ENCODE measurements around the gene SLC4A2.
"Not testable (repeated sequence)": the region's sequence is repeated elsewhere in the genome, so short reads cannot be mapped to it uniquely, and the experiment has no call there.

The SLC4A2 gene

DNA sequence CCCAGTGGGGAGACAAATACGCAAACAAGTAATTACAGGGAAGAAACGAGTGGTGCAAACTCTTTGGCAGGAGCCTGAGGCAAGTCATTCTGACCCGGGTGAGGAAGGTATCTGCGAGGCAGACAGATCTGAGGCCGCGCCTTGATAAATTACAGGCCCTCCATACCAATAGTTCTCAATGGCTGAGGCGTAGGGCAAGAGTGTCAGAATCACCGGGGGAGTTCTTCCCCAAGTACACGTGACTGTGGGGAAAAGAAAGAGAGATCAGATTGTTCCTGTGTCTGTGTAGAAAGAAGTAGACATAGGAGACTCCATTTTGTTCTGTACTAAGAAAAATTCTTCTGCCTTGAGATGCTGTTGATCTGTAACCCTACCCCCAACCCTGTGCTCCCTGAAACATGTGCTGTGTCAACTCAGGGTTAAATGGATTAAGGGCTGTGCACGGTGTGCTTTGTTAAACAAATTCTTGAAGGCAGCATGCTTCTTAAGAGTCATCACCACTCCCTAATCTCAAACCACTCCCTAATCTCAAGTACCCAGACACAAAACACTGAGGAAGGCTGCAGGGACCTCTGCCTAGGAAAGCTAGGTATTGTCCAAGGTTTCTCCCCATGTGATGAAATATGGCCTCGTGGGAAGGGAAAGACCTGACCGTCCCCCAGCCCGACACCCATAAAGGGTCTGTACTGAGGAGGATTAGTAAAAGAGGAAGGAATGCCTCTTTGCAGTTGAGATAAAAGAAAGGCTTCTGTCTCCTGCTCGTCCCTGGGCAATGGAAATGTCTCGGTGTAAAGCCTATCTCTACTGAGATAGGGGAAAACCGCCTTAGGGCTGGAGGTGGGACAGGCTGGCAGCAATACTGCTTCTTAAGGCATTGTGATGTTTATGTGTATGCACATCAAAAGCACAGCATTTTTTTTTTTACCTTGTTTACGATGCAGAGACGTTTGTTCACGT lies 32.3 kb upstream of the SLC4A2 start:
- DNase-seq, result not testable (repeated sequence)

GRCh38 chr7:151027728-151028130 lies 31.7 kb upstream of the SLC4A2 start:
- not testable (repeated sequence) for DNase-seq

DNA sequence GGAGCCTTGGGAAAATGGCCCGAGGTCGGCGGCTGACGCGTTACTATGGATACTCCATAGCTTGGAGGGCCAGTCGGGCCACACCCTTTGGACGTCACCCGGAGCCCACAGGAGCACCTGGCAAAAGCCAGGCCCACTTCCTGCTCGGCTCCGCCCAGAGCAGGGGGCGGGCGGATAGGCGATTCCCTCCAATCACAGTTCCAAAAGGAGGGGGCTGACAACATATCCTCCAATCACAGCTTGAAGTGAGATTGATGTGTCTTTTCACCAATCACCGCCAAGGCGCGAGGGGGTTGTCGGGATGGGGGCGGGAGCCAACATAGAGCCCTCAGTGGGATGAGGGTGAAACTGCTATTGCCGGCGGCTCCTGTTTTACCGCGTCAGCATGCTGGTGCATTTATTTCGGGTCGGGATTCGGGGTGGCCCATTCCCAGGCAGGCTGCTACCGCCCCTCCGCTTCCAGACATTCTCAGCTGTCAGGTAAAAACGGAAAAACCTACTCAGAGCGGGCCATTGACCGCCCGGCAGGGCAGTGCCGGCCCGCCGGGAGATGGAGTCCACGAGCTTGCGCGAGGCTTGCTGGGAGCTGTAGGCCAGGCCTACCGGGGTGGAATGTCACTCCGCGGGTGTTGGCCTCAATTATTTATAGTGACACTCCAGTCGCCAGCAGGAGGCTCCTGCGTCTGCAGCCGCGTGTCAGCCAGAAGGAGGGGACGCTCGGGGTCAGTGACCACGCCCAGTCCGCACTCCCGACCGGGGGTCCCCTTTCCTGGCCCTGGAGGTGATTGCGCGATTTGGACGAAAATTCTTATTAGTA lies 31.1 kb upstream of the SLC4A2 start, which contains the start of gene ABCB8:
Gene ABCB8 (plus strand): TSS at position 320 of the 817 bp plus-strand sequence. CDS start 66 bp downstream, at position 386.
- DNase-seq, result peak; percentile 97

- DNase-seq, result no peak
These were observed 30.4 kb upstream of the SLC4A2 start for GRCh38 chr7:151028948-151029501.

- no peak for DNase-seq
These were observed 28.4 kb upstream of the SLC4A2 start for GRCh38 chr7:151031011-151031410.

- DNase-seq, result no peak
These were observed 26.2 kb upstream of the SLC4A2 start for GRCh38 chr7:151032936-151033863.

- no peak for DNase-seq
These were observed 25.5 kb upstream of the SLC4A2 start for GRCh38 chr7:151033864-151034249.

DNA sequence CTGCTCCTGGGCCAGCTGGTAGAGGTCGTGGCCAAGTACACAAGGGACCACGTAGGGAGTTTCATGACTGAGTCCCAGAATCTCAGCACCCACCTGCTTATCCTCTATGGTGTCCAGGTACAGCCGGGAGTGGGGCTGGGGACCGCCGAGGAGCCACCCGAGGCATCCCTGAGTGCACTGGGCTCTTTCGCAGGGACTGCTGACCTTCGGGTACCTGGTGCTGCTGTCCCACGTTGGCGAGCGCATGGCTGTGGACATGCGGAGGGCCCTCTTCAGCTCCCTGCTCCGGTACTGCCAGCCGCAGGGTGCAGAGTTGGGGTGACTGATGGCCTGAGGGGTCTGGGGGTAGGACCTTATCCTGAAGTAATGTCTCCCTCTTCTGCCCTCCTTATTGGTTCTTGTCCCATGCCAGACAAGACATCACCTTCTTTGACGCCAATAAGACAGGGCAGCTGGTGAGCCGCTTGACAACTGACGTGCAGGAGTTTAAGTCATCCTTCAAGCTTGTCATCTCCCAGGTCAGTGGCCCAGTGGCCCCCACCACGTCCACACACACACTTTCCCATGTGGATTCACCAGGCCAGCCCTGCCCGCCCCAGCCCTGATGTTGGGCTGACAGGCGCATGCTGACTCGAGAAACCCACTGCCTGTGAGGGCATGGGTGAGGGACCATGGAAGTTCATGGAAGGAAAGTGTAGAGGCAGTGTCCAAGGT lies 24.9 kb upstream of the SLC4A2 start:
- DNase-seq, result no peak

DNA sequence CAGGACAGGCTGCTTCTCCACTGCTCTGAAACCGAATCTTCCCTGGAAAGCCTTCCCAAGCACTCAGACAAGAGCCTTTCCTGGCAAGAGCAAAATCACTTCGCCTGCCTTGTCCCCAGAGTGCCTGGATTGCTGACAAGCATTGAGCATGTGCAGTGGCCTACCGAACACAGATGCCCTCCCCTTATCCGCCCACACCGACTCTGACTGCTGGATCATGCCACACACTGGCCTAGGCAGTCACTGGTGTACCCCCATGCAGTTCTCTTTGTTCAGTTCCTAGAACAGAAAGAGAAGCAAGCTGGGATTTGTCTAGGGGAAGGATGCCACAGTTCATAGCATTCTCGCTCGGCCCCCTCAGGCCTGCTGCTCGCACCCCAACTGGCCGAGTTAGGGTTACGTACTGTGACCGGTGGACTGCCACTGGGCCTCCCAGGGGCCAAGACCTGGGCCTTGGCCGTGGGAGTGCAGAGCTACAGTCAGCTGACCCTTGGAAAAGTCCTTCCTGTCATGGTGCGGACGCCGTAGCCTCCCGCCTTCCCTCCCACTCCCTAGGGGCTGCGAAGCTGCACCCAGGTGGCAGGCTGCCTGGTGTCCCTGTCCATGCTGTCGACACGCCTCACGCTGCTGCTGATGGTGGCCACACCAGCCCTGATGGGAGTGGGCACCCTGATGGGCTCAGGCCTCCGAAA lies 24.2 kb upstream of the SLC4A2 start:
- DNase-seq, result no peak

DNA sequence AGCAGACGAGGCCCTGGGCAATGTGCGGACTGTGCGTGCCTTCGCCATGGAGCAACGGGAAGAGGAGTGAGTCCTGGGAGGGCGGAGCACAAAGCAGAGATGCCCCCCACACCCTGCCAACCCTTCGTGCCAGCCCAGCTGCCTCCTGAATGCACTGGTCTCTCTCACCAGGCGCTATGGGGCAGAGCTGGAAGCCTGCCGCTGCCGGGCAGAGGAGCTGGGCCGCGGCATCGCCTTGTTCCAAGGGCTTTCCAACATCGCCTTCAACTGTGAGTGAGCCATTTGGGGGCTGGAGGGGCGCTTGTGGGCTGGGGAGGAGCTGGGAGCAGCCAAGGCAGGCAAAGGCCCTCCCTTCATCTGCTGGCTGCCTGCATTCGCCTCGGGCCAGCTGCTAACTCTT lies 23.5 kb upstream of the SLC4A2 start:
- DNase-seq, result no peak

DNA sequence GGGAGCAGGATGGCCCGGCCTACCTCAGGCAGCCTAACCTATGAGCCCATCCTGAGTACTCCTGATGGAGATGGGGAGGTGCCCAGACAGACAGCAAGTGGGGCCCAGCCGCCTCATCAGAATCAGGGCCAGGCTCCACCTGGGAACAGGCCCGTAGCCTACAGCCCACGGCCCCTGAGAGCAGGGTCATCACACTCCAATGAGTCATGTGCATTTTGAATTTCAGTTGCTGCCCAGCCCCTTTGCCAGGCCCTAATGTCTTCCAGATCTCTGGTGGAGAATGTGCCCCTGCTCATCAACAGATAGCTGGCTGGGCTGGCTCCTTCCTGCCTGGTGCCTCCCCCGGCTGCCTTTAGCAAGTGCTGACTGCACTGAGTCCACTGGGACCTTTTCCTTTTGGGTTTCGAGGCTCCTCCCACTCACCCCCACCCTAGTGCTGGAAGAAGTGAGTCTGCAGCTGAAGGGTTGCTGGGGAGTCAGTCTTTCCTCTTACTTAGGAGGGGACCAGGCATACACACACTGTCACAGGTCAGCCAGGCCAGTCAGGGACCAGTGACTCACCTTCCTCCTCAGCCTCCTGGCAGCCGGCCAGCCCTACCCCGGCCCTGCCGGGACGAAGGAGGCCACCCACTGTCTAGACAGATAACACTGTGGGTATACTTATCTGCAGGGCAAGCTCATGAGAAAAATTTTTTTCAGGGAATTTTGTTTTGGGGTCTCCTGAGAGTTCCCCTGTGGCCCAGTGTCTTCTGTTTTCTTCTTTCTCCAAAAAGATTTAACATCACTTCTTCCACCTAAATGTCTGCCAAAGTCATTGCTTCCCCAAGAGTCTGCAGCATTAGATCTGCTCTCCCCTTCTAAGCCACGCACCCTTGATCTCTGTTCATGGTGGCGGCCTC lies 20.2 kb upstream of the SLC4A2 start:
- peak; percentile 84 for DNase-seq

DNA sequence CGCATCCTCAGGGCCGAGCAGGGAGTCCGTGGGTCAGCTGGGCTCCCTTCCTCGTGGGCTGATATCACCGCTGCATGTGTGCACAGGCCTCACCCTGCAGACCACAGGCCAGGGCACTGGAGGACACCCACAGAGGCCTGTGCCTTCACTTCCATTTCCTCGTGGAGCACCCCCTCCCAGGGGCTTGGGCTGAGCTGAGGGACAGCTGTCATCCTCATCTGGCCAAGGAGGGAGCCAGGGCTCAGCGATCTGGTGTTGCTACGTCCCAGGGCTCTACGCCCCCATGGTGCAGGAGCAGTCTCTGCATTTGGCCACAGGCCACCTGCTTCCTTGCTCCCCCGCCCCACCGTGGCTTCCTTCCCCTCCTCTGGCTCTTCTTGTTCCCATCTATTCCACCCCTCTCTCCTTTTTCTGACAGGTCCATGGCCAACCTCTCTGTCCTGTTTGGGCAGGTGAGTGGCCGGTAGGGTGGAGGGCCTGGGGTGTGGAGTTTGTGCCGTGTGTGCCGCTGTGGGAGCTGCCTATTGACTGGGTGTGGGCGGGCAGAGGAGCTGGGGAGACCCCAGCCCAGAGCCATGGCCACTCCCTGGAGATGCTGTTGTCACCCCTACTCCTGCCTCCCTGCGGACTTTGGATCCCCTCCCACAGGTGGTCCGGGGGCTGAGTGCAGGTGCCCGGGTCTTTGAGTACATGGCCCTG lies 19.4 kb upstream of the SLC4A2 start:
- no peak for DNase-seq

GRCh38 chr7:151040616-151041375 lies 18.6 kb upstream of the SLC4A2 start:
- DNase-seq, result no peak

GRCh38 chr7:151043449-151043848 lies 15.9 kb upstream of the SLC4A2 start:
- not testable (repeated sequence) for DNase-seq

DNA sequence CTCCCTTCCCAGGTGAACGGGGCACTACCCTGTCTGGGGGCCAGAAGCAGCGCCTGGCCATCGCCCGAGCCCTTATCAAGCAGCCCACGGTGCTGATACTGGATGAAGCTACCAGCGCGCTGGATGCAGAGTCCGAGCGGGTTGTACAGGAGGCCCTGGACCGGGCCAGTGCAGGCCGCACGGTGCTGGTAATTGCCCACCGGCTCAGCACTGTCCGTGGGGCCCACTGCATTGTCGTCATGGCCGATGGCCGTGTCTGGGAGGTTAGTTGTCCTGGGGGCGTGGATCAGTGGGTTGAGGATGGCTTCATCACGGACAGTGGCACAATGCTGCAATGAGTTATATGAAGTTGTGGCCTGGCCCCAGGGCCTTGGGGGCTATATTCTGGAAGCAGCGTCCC lies 15.4 kb upstream of the SLC4A2 start:
- no peak for DNase-seq

- no peak for DNase-seq
These were observed 14.1 kb upstream of the SLC4A2 start for GRCh38 chr7:151045262-151045661.

GRCh38 chr7:151045967-151046366 lies 13.4 kb upstream of the SLC4A2 start:
- DNase-seq, result no peak
